DMS 273 (cell line): Measurements from ENCODE around the gene SUPT5H.
"Not testable (repeated sequence)": the region's sequence is repeated elsewhere in the genome, so short reads cannot be mapped to it uniquely, and the experiment has no call there.

Source experiments
- DNase-seq: peaks from one replicate; lab custom pipeline; 2025; ENCODE audit not compliant: unreplicated experiment; lab: John Stamatoyannopoulos, UW

Gene SUPT5H

DNA sequence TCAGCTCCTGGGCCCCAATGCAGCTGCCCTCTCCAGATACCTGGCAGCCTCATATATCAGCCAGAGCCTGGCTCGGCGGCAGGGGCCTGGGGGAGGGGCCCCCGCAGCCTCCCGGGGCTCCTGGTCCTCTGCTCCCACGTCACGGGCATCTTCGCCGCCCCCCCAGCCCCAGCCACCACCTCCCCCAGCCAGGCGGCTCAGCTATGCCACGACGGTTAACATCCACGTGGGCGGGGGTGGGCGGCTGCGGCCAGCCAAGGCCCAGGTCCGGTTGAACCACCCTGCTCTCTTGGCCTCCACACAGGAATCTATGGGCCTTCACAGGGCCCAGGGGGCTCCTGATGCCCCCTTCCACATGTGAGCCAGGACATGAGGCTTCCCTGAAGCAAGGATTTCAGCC, 20.4 kb upstream of the SUPT5H start:
- no peak for DNase-seq

DNA sequence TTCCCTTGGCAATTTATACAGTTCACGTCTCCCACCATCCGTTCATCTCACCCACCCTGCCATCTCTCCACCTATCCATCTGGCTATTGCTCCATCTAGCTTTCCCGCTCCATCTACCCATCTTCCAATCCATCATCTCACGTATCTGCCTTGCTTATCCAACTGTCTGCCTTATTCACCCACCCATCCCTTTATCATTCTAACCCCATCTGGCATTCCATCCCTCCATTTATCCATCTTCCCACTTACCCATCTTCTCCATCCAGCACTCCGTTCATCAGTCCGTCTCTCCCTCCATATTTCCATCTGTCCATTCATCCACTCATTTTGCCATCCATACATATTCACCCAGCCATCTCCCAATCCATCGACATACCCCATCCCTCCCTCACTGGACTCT, 19.6 kb upstream of the SUPT5H start:
- DNase-seq: no peak

DNA sequence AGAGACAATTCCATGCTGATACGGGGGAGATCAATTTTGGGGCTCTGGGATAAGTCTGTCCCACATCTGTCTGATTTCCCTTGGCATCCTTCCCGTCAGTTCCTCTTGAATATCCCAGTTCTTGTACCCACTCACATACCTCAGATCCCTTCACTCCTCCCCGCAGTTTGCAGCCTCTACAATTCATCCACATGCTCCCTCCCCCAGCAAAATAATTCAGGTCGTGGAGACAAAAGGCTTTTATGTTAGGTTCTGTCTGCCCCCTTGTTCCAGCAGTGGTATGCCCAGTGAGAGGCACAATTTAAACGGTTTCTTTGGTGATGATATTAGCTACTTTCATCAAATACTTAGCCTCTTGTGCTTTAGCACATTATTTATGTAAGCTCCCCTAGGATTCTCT, 19.2 kb upstream of the SUPT5H start:
- DNase-seq: no peak

DNA sequence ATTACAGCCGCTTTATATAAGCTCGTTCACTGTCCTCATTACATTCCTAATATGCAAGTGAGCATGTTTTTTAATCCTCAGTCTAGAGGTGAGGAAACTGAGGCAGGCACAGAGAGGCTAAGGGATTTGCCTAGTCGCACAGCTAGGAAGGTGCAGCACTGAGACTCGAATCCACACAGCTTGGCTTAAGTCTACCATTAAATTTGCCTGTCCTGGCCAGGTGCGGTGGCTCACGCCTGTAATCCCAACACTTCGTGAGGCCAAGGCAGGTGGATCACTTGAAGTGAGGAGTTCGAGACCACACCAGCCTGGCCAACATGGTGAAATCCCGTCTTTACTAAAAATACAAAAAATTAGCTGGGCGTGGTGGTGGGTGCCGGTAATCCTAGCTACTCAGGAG, 17.7 kb upstream of the SUPT5H start:
- no peak for DNase-seq

DNA sequence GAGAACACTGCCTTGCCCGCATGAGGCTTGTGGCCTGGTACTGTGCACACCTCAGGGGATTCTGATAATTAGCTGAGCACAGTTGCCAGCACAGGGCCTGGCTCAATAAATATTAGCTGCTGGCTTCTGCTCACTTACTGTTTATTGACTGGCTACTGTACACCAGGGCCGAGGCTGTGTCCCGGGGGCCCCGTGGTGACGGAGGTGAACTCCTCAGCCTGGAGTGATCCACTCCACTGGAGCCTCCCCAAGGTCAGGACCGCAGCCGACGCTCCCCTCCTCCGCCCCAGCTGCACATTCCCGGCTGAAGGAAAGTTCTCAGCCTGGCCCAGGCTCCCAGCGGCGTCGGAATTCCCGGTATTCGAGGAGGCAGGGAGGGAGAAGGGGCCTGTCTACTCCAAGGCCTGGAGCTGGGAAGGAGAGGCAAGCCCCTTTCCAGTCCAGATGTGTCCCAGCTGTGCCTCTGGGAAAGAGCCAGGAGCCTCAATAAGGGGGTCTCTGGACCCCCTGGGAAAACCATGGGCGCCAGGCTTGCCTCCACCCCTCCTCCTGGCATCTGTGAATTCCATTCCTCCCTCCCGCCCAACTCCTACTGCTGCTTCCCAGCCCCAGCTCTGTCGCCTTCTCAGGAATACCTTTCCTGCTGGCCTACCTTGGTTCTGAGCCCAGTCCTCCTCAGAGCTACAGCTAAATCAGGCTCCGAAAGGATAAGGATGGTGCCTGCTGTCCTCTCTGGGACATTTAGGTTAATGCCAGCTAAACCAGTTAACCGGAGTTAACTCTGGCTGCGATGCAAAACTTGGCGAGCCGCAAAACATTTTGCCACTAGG, 16.9 kb upstream of the SUPT5H start:
- peak; percentile 62 for DNase-seq

DNA sequence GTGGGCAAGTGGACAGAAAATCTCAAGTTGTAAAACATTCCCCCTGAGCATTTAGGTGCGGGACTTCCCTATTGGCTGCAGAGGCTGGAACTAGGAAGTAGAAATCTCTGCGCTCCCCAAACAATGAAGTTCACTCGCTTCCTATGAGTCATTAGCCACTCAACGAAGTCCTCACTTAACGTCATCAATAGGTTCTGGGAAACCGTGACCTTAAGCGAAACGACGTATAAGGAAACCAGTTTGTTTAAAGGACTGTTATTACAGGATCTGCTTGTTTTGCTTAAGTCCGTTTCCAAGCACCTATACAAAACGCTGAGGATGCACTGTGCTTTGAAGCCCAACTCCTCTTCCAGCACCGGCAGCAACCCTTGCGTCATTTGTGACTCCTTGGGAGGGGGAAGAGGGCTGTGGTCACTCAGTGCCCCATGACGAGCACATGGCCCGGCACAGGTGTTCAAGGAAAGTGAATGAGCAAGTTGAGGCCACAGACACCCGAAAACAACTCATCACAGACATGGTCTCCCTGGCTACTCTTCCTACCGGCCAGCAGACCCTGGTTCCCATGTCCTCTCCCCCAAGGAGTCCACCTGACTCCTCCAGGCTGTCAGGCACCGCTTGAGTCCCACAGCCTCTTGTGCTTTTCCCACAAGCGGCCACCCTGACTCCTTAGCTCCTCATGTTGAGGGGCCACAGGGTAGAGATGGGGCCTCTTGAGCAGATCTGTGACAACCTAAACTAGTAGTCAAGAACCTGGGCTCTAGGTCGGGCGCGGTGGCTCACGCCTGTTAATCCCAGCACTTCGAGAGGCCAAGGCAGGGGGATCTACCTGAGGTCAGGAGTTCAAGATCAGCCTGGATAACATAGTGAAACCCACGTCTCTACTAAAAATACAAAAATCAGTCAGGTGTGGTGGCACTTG, 14.4 kb upstream of the SUPT5H start:
- DNase-seq: peak; percentile 78

DNA sequence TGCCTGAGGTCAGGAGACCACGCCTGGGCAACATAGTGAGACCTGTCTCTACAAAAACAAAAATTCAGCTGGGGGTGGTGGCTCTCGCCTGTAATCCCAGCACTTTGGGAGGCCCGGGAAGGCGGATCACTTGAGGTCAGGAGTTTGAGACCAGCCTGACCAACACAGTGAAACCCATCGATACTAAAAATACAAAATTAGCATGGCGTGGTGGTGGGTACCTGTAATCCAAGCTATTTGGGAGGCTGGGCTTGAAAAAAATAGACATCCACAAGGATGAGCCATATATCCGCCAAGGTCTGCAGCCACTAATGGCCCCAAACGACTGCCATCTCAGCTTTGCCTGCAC, 12.7 kb upstream of the SUPT5H start:
- no peak for DNase-seq

DNA sequence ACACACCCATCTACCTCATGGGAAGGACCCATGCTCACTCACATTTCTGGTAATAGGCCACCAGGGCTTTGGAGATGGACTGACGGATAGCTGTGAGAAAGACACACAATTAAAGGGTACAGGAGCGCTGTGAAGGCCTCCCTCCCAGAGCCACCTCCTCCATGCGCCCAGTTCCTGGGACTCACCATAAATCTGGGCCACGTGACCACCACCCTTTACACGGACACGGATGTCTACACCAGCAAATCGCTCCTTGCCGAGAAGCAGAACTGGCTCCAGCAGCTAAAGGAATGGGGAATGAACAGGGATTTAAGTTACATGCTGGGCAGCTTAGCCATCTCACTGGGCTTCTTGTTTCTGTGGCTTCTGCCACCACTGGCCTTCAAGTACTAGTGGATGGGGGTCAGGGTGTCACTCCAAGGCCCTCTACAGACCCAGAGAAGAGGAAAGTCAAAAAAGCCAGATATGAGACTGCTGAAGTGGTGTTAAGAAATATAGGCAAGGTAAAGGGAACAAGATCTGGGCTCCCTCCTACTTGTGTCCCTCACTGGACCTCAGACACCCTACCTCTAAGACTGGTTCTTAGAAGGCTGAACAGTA, 11.8 kb upstream of the SUPT5H start:
- DNase-seq: no peak

DNA sequence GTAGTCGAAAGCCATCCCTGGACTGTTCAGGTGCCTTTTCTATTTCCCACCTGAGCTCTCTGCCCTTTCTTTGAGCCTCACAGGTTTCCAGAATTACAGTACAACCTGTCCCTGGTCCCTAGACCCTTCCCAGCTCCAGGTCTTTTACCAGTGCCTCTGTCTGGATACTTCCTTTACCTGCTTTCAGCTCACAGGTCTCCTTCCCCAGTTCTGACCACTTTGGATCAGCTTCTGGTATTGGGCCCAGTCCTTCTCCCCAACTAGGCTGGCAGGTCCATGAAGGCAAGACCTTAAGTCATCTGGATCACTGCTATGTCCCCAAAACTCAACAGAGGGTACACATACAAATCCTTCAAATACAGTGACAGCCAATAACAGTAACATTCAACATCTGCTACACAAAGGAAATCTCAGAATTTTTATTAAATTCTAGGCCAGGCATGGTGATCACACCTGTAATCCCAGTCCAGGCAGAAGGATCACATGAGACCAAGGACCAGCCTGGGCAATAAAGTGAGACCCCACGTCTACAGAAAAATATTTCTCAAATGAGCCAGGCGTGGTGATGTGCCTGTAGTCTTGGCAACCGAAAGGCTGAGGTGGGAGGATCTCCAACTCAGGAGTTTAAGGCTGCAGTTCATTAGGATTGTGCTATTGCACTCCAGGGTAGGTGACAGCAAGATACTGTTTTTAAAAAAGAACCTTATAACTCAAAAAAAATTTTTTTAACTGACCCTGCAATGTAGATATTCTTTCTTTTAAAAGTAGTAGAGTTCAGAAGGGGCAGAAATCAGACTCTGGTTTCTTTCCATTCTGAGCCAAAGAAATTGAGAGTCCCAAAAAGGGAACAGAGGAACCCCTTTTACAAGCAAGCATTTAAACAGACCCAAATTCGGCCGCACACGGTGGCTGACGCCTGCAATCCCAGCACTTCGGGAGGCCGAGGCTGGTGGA, 11.0 kb upstream of the SUPT5H start:
- no peak for DNase-seq

DNA sequence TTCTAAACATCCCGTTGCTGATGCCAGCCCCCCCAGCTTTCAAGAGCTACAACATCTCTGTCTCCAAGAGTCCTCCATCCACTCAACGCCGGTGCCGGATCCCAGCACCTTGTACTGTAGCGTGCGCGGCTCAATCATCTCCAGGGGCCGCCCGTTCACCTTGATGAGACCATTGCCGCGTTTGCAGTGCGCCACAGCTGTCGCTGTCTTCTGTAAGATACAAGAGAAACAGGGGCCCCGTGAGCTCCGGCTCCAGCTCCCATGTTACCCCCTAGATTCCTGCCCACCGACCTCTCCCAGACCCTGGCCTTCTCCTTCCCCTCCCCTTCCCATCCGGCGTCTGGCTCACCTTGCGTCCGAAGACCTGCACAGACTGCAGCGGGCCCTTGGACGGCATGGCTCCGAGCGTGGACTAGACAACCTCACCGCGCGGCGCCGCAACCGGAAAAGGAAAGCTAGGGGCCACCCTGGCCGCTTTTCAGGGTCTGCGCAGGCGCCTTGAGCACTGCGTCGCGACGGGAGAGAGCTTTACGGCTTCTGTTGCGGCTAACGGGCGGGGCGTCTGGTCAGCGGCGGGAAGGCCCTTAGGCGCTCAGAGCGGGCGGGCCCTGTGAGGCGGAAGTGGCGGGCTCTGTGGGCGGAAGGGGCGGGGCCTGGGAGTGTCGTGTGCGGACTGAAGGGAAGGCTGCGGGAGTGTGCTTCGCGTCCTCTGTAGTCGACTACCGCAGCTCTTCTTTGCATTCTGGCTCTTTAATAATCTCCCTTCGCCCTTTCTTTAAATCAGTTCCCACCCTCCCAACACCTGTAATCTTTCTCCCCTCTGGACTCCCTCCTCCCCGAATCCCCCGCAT, 9.7 kb upstream of the SUPT5H start, which contains the start of gene RPS16:
Gene RPS16, minus strand, starts transcription at position 451 of the 851 bp plus-strand sequence. Its CDS starts 54 bp downstream, at position 397.
- peak; percentile 100 for DNase-seq

DNA sequence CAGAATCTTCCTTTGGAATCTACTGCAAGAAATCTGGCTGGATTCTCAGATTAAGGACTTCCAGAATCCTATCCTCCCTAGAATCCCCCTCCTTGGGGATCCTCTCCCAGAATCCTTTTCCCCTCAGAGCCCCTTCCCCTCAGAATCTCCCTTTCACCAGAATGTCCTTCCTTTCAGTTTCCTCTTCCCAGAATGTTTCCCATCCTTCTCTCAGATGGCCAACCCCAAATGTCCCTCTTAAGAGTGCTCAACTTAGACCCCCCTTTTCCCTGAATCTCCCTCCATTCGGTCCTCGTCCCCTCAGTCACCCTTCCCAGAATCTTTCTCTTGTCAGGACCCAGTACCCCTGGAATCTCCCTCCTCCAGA, 9.0 kb upstream of the SUPT5H start:
- no peak for DNase-seq

DNA sequence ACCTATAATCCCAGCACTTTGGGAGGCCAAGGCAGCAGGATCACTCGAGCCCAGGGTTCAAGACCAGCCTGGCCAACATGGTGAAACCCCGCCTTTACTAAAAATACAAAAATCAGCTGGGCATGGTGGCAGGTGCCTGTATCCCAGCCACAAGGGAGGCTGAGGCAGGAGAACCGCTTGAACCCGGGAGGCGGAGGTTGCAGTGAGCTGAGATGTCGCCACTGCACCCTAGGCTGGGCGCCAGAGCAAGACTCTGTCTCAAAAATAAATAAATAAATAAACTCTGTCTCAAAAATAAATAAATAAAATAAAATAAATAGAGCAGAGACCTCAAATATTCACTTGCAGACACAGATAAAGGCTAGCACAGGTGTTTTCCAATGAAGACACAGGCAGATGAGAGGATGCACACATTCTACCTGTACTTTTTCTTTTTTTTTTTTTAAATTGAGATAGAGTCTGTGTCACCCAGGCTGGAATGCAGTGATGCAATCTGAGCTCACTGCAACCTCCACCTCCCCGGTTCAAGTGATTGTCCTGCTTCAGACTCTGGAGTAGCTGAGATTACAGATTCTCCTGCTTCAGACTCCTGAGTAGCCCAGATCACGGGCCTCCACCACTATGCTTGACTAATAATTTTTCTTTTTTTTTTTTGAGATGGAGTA, 7.0 kb upstream of the SUPT5H start:
- no peak for DNase-seq

DNA sequence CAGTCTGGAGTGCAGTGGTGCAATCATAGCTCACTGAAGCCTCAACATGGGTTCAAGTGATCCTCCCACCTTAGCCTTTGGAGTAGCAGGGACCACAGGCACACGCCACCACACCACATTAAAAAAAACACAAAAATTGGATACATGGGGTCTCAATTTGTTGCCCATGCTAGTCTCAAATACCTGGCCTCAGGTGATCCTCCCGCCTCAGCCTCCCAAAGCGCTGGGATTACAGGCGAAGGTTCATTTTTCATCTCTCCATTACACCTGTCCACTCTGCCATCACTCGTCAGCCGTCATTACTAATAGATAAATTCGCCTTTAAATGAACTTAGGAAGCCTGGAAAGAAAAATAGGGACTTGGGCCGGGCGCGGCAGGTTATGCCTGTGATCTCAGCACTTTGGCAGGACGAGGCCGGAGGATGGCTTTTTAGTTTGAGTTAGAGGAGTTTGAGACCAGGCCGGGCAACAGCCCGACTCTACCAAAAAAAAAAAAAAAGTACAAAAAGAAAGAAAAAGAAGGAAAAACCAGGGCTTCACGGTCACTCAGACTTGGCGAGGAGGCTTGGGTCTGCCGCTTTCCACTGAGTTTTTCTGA, 685 bp upstream of the SUPT5H start:
- peak; percentile 64 for DNase-seq

DNA sequence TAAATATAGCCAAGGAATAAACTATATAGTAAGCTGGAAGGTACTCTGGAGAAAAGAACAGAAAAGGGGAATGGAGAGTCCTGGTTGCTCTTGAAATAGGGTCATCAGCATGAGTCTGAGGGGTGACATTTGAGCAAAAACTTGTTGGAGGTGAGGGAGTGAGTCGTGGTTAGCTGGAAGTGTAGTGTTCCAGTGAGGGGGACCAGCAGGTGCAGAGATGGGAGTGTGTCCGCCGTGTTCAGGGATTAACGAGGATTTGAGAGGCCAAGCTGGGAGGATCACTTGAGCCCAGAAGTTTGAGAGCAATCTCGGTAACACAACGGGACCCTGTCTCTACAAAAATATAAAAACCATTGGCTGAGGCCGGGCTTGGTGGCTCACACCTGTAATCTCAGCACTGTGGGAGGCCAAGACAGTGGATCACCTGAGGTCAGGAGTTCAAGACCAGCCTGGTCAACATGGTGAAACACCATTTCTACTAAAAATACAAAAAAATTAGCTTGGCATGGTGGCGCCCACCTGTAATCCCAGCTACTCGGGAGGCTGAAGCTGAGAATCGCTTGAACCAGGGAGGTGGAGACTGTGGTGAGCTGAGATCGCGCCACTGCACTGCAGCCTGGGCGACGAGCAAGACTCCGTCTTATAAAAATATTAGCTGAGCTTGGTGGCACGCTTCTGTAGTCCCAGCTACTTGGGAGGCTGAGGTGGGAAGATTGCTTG, 1.1 kb downstream of the SUPT5H start:
- DNase-seq: no peak

DNA sequence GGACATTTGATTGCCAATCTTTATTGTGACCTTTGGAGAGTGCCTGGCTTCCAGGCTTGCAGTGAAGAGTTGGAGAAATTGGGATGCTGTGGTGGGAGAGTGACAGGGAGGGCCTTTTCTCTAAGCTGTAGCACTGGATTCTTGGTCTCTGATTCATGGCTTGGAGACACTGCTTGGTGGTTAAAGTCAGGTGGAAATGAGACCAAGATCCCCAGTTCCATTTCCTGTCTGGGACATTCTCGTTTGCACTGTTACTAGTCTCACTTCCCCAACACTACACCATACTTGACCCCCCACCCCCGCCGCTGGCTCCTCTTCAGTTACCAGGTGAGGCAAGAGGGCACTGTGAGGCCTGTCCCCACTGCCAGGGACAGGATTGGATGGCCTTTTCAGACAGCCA, 2.9 kb downstream of the SUPT5H start:
- DNase-seq: no peak

DNA sequence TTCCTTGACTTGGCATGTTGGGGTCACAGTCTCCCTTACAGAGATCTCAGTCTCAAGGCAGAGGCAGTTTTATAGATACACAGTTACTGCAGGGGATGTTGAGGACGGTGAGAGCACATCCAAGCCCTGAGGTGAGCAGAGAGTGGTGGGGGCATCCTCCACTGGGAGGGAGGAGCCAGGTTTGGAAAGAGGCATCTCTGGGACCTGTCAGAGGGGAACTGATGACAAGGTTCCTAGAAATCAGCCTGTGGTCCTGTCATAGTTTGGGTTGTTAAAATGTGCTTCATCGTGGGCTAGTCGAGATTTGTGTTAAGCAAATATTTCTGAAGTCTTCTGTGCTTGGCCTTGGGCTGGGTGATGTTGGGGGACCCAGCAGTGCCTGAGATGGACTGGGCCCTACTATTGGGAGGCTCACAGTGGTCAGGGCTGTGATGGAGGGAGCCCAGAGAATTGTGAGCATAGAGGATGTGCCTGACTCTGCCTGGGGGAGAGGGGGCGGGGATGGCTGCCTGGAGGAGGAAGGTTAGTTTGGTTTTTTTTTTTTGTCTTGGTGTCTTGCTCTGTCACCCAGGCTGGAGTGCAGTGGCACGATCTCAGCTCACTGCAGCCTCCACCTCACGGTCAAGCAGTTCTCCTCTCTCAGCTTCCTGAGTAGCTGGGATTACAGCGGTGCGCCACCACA, 3.9 kb downstream of the SUPT5H start:
- DNase-seq: no peak

DNA sequence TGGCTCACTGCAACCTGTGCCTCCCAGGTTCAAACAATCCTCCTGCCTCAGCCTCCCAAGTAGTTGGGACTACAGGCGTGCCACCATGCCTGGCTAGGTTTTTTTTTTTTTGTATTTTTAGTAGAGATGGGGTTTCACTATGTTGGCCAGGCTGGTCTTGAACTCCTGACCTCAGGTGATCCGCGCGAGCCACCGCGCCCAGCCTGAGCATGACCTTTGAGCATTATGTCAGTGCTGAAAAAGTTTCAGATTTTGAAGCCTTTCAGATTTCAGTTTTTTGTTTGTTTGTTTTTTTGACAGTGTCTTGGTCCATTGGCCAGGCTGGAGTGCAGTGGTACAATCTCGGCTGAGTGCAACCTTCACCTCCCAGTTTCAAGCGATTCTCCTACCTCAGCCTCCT, 5.9 kb downstream of the SUPT5H start:
- not testable (repeated sequence) for DNase-seq

DNA sequence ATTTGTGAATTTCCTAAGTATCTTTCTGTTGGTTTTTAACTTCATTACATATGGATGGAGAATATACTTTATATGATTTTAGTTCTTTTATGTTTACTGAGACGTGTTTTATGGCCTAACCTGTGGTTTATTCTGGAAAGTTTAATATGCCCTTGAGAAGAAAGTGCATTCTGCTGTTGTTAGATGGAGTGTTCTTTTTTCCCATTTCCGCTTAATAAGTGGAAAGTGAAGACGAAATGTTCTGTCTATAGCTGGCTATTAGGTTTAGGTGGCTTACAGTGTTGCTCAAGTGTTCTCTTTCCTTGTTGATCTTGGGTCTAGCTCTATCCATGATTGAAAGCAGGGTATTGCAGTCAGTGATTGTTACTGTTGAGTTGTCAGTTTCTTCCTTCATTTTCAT, 18.0 kb downstream of the SUPT5H start:
- no peak for DNase-seq
